Thoracic aorta (tissue), 2 donors: ENCODE results near the gene VSIG10L2. TPM values are rescaled to one million over a fixed set of nuclear protein-coding genes. Genes with fewer than 3 reads are reported as not detected.

Source experiments
- ATAC-seq: fragments of 150-250 bp; one replicate; pipeline ENCODE4 v1.8.0; 2017; ENCODE audit warnings: low read depth; ENCODE audit not compliant: insufficient number of reproducible peaks, low FRiP score
- DNase-seq: peaks from one replicate; pipeline ENCODE4 v3.0.0-alpha.2; 2020; ENCODE audit warnings: low spot score
- H3K27ac ChIP-seq, 2 donors: fragments of 200-600 bp; sonication (generic); 1 replicate in 1 of 2; 2 replicates in 1 of 2; pipeline ENCODE4 v1.5.1; 2016; ENCODE audit warnings: mild to moderate bottlenecking in 2 of 2, moderate library complexity in 2 of 2
- H3K27me3 ChIP-seq: fragments of 200-600 bp; sonication (generic); replicated peaks from 2 replicates; pipeline ENCODE4 v1.6.0; 2016; ENCODE audit warnings: mild to moderate bottlenecking; ENCODE audit not compliant: insufficient read depth
- H3K36me3 ChIP-seq: fragments of 200-600 bp; sonication (generic); one replicate; pipeline ENCODE4 v1.5.1; 2016
- H3K4me1 ChIP-seq, 2 donors: fragments of 200-600 bp; sonication (generic); 1 replicate in 1 of 2; 2 replicates in 1 of 2; pipeline versions ENCODE4 v1.5.1 to v1.6.0; 2016; ENCODE audit warnings: low read depth in 2 of 2, mild to moderate bottlenecking in 1 of 2; ENCODE audit not compliant: control insufficient read depth in 1 of 2
- H3K4me3 ChIP-seq: fragments of 200-600 bp; sonication (generic); 2 replicates; pipeline ENCODE4 v1.5.1; 2016; ENCODE audit warnings: mild to moderate bottlenecking
- H3K9me3 ChIP-seq: fragments of 200-600 bp; sonication (generic); 2 replicates; pipeline ENCODE4 v1.5.1; 2016
- total RNA-seq, 2 donors: library from RNA; depleted of rRNA; stranded (reverse); fragments of >200 nt; gene quantifications; one replicate each; pipeline versions ENCODE4 v1.1.0 to v1.2.3, GENCODE V29; 2016
- TF ChIP-seq, protein P1 (sequence below): fragments of 200-600 bp; sonication (generic); IDR thresholded peaks from one replicate; pipeline ENCODE4 v1.5.1; 2019; ENCODE audit warnings: antibody characterized with exemption

The VSIG10L2 gene
- total RNA-seq, 2 donors from 2014 or later: not detected

DNA sequence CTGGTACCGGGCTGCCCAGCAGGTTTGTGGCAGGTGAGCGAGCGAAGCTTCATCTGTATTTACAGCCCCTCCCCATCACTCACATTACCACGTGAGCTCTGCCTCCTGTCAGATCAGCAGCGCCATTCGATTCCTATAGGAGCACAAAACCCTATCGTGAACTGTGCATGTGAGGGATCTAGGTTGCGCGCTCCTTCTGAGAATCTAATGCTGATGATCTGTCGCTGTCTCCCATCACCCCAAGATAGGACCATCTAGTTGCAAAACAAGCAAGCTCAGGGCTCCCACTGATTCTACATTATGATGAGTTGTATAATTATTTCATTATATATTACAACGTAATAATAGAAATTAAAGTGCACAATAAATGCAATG is 15.8 kb upstream of the VSIG10L2 start:
- no peaks in the 10 kb centered on the region for H3K27me3 ChIP-seq
- no peak for ATAC-seq
- TF ChIP-seq, protein P1, sequence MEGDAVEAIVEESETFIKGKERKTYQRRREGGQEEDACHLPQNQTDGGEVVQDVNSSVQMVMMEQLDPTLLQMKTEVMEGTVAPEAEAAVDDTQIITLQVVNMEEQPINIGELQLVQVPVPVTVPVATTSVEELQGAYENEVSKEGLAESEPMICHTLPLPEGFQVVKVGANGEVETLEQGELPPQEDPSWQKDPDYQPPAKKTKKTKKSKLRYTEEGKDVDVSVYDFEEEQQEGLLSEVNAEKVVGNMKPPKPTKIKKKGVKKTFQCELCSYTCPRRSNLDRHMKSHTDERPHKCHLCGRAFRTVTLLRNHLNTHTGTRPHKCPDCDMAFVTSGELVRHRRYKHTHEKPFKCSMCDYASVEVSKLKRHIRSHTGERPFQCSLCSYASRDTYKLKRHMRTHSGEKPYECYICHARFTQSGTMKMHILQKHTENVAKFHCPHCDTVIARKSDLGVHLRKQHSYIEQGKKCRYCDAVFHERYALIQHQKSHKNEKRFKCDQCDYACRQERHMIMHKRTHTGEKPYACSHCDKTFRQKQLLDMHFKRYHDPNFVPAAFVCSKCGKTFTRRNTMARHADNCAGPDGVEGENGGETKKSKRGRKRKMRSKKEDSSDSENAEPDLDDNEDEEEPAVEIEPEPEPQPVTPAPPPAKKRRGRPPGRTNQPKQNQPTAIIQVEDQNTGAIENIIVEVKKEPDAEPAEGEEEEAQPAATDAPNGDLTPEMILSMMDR: no peak
- no peaks in the 10 kb centered on the region for H3K4me1 ChIP-seq
- H3K36me3 ChIP-seq: no peaks in the 10 kb centered on the region
- no peak for DNase-seq
- no peak overlapping the region for H3K4me3 ChIP-seq
- no peak overlapping the region for H3K27ac ChIP-seq
- no peaks in the 10 kb centered on the region for H3K9me3 ChIP-seq

DNA sequence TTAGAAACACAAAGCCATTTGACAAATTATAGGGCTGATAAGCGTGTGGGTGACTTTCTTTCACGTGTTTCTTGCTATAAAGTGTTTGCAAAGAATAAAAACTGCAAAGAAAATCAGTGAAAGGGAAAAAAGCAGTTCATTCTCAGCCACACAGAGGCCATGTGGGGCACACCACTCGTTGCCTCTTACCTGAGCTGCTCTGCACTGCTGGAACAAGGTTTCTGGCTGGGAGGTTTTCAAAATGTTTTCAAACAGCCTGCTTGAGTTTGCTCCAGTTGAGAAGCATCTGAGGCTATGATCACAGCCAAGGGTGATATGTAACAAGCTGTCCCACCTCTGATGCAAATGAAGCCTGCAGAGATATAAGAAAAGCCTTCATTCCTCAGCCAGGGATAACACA is 14.7 kb upstream of the VSIG10L2 start:
- DNase-seq (no peak), ATAC-seq (no peak)
- no peaks in the 10 kb centered on the region for H3K9me3 ChIP-seq
- H3K4me3 ChIP-seq: no peak overlapping the region
- TF ChIP-seq, protein P1: no peak
- no peaks in the 10 kb centered on the region for H3K4me1 ChIP-seq
- no peak overlapping the region for H3K27ac ChIP-seq
- no peaks in the 10 kb centered on the region for H3K27me3 ChIP-seq
- H3K36me3 ChIP-seq: no peaks in the 10 kb centered on the region

DNA sequence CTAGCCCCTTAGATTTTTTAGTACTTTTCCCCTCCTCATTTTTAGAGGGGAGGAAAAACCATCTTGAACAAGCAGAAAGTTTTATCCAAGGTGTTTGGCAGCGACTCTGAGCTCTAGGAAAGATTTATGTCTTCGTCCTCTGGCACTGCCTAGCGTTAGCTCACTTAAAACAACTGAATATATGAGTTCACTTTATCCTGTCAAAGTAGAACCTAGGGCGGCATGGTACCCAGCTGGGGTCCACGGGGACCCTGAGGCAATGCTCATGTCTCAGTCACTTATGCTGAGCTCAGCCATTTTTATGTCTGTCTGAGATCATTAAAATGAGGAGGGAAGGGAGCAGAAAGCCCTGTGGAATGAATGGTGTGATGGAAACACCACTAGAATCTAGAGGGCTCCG is 14.2 kb upstream of the VSIG10L2 start:
- no peaks in the 10 kb centered on the region for H3K27me3 ChIP-seq
- no peak overlapping the region for H3K27ac ChIP-seq
- no peak overlapping the region for H3K4me3 ChIP-seq
- ATAC-seq: no peak
- no peak for DNase-seq
- no peaks in the 10 kb centered on the region for H3K4me1 ChIP-seq
- TF ChIP-seq, protein P1: no peak
- H3K36me3 ChIP-seq: no peaks in the 10 kb centered on the region
- H3K9me3 ChIP-seq: no peaks in the 10 kb centered on the region

DNA sequence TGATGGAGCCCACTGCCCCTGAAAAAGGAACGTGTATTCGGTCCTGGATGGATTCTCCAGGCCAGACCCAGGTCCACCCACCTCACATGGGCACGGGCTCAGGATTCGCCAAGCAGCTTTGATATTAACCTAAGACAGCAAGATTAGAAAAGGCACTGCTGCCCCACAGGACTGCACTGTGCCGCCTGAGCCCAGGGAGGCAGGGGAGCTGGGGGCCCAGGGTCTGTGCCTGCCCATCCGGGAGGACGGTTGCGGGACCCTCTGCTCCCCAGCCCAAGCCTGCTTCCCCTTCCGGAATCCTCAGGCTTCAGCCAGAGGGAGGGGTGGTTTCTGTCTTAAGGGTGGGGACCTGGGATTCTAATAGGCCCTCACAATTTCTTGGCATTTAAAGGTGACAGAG is 13.5 kb upstream of the VSIG10L2 start:
- ATAC-seq (no peak), DNase-seq (no peak)
- H3K4me1 ChIP-seq: no peaks in the 10 kb centered on the region
- no peaks in the 10 kb centered on the region for H3K9me3 ChIP-seq
- H3K4me3 ChIP-seq: no peak overlapping the region
- no peaks in the 10 kb centered on the region for H3K36me3 ChIP-seq
- TF ChIP-seq, protein P1: no peak
- H3K27ac ChIP-seq: no peak overlapping the region
- H3K27me3 ChIP-seq: no peaks in the 10 kb centered on the region

DNA sequence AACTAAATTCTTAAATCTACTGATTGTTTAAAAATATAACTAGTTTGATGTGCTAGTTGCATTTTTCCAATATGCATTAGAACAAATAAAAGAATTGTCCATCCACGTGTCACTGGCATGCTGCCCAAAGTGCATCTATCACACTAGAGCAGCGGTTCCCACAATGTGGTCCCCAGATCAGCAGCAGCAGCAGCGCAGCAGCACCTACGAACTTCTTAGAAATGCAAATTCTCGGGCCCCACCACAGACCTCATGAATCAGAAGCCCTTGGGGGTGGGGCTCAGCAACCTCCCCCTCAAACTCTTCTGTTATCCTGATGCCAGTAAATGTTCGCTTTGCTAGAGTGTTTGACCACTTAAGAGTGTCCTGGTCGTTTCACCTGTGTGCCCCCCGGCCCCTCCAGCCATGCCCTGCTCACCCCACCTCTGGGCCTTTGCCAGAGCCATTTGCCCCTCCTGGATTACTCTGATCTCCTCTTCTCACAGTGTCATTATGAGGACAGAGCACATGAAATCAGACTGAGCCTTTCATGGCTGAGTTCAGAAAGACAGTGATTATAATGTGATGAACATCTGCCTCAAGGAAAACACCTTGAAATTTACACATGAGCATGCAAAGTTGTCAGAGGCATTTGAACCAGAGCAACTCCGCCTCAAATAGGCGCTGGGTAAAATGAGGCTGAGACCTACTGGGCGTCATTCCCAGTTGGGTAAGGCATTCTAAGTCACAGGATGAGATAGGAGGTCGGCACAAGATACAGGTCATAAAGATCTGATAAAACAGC is 12.6 kb upstream of the VSIG10L2 start:
- Histone ChIP-seq H3K27me3 (no peaks in the 10 kb centered on the region), H3K27ac (no peak overlapping the region), H3K9me3 (no peaks in the 10 kb centered on the region), H3K4me3 (no peak overlapping the region), H3K4me1 (no peaks in the 10 kb centered on the region), H3K36me3 (no peaks in the 10 kb centered on the region)
- TF ChIP-seq, protein P1: no peak
- DNase-seq (no peak), ATAC-seq (no peak)
